Right forelimb (tissue), 1 donor: Measurements from ENCODE around the gene CDH3.
A peak's percentile ranks its signal among the peaks of the same experiment; 100 is the strongest.
"Not testable (repeated sequence)": the region's sequence is repeated elsewhere in the genome, so short reads cannot be mapped to it uniquely, and the experiment has no call there.

Experiments
- DNase-seq: peaks from one replicate; pipeline ENCODE4 v3.0.0-alpha.2; 2018

CDH3 gene

DNA sequence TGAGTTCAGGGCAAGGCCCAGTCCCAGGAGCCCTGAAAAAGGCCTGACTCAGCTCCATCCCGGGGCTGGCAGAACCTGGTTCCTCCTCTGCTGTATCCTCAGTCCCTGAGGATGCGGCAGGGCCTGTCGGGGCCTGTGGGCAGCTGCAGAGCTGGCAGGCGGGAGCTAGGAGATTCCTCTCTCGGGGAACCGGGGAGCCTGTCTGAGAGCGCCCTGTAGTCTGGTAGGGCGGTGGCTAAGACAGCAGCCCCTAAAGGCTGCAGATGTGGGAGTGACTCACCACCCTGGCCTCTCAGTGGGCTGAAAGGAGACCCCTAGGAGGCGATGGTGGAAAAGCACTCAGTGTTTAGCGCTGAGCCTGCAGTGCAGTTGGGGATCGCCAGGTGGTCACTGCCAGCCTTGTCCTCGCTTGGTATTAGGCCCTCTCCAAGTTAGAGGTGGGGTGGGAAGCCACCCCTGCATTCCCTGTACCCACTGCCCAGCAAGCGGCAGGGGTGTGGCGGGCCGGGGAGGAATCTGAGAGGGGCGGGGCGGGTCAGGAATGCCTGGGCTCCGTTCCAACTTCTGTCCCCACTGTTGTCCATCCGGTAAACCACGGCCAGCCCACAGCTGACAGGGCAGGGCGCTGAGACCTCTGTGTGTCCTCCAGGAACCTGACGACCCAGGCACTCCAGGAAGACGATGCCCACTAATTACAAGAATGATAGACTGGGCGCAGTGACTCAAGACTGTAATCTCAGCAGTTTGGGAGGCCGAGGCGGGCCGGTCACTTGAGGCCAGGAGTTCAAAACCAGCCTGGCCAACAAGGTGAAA lies 62.4 kb downstream of the CDH3 start:
- peak; percentile 60 for DNase-seq

DNA sequence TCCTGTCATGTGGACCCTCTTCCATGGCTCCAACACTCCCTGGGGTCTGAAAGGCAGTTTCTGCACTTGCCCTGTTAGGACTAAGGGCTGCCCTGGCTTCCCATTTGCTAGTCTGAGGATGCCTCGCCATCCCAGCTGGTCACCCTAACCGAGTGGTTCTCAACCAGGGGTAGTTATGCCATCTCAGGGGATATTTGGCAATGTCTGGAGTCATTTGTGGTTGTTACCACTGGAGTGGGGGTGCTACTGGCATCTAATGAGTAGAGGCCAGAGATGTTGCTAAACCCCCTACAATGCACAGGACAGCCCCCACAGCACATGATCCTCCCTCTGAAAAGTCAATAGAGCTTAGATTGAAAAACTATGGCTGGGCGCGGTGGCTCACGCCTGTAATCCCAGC lies 65.1 kb downstream of the CDH3 start:
- DNase-seq = no peak

DNA sequence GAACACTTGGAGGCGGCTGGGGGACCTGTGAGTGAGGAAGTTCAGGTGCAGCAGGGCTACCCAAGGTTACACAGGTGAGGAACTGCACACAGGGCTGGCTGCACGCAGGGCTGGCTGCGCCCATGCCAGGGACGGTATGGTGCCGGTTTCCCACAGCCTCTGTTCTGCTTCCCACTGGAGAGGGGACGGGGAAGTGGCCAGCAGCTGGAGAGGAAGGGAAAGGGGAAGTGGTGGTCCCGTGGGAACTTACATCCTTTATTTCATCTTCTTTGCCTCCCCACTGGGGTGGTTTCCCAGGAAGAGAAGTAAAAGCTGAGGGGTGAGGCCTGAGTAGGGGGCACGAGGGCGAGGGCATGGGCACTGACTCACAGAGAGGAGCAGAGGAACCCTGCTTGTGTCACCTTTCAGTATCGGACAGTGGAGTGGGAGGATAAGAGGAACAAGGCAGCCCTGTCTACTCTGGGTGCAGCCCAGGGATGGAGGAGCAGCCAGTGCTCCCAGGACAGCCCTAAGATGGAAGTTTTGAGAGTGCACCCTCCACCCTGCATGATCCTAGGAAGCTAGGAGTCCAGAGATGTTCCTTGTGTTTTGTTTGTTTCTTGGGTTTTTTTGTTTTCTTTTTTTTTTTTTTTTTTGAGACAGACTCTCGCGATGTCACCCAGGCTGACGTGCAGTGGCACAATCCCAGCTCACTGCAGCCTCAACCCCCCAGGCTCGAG lies 66.5 kb downstream of the CDH3 start:
- DNase-seq = no peak

DNA sequence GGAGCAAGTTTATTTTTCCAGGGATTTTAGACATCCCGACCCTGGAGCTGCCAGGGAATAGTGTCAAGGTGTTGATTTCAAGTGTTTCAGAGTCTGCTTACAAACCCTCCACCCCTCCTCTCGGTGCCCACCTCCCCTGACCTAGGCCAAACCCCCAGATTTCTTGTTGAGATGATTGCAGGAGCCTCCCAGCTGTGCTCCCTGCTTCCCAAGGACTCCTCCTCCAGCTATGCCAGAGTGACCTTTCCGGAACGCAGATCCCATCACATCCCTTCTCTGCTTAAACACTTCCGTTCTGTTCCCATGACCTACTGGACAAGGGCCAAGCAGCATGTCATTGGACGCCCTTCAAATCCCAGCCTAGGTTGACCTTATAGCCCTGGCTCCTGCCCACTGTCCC lies 68.3 kb downstream of the CDH3 start:
- DNase-seq = no peak

DNA sequence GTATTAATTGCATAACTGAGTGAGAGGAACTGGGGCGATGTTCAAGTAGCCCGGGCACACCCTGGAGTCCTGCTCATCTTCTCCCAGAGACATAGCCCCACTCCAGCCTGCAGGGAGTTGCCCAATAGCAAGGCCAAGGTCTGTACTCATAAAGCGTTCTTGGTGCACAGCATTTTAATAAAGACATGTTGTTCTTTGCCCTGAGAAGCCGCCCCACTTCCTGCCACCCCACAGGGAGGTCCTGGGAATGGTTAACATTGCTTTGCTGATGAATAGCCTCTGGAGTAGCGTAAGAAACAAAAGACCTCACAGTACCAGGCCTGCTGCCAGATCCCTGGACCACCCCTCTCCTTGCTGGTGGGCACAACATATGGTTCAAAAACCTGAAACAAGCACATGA lies 70.4 kb downstream of the CDH3 start:
- no peak for DNase-seq

DNA sequence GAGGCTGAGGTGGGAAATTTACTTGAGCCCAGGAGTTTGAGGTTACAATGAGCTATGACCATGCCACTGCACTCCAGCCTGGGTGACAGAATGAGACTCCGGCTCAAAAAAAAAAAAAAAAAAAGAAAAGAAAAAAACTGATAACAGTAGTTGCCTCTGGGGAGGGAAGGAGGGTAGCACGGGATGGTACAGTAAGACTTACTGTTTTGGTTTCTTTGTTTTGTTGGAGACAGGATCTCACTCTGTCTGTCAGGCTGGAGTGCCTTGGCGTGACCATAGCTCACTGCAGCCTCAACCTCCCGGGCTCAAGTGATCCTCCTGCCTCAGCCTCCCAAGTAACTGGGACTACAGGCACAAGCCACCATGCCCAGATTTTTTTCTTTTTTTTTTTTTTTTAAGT lies 71.4 kb downstream of the CDH3 start:
- not testable (repeated sequence) for DNase-seq

DNA sequence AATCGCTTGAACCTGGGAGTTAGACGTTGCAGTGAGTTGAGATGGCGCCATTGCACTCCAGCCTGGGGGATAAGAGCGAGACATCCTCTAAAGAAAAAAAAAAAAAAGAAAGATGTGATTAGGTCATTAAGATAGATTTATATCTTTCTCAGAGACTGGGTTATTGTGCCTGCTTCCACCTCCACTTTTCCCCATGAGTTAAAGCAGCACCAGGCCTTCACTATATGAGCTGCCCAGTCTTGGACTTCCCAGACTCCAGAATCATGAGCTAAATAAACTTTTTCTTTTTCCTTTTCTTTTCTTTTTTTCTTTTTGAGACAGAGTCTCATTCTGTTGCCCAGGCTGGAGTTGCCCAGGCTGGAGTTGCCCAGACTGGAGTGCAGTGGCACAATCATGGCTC lies 72.6 kb downstream of the CDH3 start:
- DNase-seq = no peak

DNA sequence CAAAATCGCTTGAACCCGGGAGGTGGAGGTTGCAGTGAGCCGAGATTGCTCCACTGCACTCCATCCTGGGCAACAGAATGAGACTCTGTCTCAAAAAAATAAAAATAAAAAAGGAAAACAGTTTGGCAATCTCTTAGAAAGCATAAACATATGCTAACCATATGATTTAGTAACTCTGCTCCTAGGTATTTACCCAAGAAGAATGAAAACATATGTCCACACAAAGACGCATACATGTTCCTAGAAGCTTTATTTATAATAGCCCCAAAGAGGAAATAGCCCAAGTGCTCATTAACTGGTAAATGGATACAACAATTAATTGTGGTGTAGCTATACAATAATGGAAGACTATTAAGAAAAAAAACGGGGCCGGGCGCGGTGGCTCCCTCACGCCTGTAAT lies 73.5 kb downstream of the CDH3 start:
- no peak for DNase-seq

DNA sequence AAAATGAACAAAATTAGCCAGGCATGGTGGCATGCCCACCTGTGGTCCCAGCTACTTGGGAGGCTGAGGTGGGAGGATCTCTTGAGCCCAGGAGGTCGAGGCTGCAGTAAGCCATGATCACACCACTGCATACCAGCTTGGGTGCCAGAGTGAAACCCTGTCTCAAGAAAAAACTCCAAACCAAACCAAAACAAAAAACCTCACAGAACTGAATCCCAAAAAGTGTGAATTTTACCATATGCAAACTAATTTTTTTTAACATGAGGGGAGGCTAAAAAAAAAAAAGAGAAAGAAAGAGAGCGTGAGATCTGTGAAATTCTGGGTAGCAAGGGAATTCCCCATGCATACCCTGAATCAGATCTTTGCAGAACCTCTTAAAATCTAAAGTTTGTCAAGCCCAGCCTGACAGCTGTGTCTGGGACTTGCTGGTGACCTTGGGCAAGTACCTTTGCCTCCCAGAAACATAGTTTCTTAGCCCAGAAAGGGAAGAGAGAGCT lies 74.9 kb downstream of the CDH3 start:
- no peak for DNase-seq

DNA sequence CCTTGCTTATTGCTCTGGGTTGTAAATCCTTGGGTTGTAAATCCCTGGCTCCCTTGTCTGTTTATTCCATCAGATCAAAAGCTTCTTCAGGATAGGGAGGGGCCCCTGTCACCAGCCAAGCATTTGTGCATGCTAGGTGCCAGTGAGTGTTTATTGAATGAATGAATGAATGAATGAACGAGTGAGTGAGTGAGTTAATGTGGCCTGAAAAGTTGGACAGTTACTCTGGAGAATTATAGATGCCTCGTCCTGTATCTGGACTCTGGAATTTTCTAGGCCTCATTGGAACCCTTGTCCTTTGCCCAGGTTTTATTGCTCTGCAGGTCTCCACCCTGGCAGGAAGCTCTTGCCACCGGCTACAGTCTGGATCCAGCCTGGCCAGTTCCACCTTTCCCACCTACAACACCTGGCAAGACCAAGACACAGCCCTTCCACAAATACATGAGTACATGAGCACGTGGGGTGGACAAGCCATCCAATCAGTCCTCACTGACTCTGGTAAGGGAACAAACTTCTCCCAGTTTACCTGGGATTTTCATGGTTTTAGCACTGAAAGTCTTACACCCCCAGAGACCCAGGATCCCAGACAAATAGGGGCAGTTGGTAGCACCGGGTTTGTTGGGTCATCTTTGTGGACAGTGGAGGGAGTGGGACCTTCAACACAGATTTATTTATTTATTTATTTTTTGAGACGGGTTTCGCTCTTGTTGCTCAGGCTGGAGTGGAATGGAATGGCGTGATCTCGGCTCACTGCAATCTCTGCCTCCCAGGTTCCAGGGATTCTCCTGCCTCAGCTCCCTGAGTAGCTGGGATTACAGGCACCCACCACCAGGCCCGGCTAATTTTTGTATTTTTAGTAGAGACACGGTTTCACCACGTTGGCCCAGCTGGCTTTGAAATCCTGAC lies 77.3 kb downstream of the CDH3 start:
- DNase-seq = no peak

DNA sequence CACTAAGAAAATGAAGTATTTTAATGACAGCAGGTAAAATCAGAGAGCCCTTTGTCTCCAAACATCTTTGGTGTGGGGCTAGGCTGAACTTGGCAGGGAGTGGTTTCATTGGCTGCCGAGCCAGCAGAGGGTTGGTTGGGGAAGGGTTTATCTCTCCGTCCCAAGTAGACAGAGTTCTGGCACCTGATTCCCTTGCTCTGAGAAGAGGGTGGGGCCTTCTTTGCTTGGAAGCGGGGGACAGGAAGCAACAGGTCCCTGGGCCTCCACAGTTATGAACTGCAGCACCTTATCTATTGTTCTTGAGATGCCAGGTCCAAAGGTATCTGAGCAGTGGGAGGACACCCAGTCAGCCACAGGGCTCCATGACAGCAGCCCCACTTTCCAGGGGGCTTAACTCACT lies 79.7 kb downstream of the CDH3 start:
- no peak for DNase-seq

DNA sequence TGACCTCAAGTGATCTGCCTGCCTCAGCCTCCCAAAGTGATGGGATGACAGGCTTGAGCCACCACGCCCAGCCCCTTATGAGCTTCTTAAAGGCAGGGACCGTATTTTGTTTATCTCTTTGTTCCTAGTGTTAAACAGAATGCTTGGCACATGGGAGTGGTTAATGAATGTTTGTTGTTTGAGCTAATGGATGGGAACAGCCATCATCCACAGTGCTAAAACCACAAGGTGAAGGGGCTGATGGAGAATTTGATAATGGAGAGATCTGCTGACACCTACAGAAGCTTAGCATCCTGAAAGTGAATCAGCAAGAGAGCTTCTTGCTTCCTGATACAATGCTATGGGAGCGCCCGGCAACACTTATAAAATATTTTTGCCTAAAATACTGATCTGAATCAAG lies 83.4 kb downstream of the CDH3 start:
- no peak for DNase-seq

DNA sequence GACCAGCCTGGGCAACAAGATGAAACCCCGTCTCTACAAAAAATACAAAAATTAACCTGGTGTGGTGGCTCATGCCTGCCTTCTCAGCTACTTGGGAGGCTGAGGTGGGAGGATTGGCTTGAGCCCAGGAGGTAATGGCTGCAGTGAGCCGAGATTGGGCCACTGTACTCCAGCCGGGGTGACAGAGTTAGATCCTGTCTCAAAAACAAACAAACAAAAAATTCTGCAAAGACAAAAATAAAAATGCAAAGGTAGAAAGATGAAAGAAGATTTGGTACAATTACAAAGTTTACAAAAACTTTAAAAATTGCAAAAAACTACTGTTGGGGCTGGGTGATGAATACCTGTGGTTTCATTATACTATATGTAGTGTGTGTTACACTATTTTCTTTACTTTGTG lies 86.5 kb downstream of the CDH3 start:
- no peak for DNase-seq

DNA sequence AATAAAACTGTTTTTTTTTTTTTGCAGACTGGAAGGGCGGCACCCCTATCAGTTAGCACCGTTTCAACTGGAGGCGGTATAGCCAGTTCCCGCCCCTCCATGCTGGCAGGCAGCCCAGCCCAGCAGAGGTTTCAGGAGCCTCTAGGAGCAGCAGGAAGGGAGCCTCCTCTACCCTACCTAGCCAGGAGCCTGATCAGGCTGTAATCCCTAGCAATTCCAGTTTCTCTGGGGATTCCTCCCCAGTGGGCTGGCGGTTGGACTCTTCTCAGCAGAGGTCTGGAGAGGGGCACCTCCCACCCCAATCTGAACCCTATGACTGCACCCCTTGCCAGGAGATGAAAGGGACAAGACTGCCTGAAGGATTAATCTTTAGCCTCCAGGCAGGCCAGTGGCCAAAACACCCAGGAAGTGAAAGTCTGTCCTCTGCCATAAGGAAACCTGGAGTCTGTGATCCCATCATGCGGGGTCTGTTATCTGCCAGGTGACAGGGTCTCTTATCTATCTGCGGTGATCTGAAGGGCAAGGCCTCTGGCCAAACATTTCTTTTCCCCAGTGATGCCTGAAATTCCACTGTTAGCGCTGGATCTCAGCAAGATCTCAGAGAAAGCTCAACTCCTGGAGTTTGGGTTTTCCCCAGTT lies 87.1 kb downstream of the CDH3 start:
- DNase-seq = no peak

DNA sequence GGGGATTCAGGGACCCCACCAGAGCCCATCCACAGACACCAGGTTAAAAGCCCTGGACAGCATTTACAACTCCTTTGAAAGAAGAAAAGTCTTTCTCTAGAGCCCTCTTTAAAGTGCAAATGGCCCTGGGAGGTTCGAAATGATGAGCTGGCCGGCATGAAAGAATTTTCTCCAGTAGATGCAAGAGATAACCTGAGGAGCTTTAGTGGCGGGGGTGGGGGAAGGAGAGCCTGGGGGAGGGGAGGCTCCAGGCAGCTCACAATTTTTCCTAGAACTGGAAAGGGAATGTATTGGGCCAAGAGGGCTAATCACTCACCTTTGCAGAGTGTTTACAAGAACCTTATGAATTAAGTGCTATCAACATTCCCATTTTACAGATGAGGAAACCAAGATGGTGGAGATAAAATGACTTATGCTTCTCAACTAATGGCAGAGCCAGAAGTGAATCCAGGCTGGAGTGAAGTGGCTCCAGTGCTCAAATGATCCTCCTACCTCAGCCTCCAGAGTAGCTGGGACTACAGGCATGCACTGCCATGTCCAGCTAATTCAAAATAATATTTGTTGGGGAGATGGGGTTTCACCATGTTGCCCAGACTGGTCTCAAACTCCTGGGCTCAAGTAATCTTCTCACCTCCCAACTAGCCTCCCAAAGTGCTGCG lies 87.8 kb downstream of the CDH3 start:
- DNase-seq = no peak

DNA sequence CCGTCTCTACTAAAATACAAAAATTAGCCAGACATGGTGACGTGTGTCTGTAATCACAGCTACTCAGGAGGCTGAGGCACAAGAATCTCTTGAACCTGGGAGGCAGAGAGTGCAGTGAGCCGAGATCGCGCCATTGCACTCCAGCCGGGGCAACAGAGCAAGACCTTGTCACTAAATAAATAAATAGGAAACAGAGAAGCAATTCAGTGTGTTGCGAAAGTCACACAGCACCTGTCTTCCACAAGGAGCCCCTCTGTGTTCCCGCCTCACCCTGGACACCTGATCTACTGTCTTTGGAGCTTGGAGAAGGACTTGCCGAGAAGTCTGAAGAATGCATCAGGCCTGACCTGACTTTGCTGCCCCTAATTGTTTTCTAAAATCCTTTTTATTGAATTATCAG lies 88.5 kb downstream of the CDH3 start:
- DNase-seq = no peak

DNA sequence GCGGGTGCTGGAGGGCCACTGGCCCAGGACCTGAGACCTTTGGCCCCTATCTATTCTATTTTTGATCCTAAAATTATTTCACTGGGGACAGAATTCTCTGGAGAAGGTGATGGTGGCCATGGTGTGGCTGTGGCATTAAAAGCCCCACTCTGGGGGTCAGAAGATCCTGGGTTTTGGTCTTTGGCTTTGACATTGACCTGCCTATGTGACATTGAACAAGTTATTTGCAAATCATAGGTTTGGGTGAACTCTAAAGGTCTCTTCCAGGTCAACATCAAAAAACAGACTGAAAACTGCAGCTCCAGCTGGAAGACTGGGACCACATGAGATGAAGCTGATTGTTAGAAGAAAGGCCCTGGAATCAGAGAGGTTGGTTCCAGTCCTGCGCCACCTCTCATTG lies 89.7 kb downstream of the CDH3 start:
- no peak for DNase-seq

DNA sequence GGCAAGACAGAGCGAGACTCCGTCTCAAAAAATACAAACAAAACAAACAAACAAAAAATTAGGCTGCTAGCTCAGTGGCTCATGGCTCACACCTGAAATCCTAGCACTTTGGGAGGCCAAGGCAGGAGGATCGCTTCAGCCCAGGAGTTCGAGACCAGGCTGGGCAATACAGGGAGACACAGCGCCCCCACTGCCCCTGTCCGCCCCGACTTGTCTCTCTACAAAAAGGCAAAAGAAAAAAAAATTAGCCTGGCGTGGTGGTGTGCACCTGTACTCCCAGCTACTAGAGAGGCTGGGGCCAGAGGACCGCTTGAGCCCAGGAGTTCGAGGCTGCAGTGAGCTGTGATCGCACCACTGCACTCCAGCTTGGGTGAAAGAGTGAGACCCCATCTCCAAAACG lies 91.5 kb downstream of the CDH3 start:
- DNase-seq = no peak

DNA sequence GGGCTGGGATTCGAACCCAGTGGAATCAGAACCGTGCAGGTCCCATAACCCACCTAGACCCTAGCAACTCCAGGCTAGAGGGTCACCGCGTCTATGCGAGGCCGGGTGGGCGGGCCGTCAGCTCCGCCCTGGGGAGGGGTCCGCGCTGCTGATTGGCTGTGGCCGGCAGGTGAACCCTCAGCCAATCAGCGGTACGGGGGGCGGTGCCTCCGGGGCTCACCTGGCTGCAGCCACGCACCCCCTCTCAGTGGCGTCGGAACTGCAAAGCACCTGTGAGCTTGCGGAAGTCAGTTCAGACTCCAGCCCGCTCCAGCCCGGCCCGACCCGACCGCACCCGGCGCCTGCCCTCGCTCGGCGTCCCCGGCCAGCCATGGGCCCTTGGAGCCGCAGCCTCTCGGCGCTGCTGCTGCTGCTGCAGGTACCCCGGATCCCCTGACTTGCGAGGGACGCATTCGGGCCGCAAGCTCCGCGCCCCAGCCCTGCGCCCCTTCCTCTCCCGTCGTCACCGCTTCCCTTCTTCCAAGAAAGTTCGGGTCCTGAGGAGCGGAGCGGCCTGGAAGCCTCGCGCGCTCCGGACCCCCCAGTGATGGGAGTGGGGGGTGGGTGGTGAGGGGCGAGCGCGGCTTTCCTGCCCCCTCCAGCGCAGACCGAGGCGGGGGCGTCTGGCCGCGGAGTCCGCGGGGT lies 92.1 kb downstream of the CDH3 start, which contains the start of gene CDH1:
CDH1 (plus strand) TSS at position 247 of the 684 bp plus-strand sequence; CDS start at position 371, 124 bp downstream.
- DNase-seq = no peak

DNA sequence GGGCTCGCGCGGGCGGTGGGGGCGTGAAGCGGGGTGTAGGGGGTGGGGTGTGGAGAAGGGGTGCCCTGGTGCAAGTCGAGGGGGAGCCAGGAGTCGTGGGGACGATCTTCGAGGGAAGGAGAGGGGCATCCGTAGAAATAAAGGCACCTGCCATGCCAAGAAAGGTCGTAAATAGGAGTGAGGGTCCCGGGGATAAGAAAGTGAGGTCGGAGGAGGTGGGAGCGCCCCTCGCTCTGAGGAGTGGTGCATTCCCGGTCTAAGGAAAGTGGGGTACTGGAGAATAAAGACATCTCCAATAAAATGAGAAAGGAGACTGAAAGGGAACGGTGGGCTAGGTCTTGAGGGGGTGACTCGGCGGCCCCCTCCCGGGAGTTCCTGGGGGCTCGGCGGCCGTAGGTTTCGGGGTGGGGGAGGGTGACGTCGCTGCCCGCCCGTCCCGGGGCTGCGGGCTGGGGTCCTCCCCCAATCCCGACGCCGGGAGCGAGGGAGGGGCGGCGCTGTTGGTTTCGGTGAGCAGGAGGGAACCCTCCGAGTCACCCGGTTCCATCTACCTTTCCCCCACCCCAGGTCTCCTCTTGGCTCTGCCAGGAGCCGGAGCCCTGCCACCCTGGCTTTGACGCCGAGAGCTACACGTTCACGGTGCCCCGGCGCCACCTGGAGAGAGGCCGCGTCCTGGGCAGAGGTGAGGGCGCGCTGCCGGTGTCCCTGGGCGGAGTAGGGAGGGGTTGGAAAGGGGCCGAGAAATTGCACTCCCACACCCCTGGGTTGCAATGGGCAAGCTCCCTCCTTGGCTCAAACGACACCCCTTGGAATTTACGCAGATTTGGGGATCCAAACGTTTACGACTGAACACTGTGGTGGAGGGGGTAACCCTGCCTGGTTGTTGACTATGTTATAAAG lies 92.9 kb downstream of the CDH3 start:
- DNase-seq = no peak
